HEK293 (cell line): ENCODE results near the gene PCP2.

Experiments used
- ZNF624 ChIP-seq: fragments of 450-650 bp; formaldehyde crosslinking; IDR thresholded peaks from 2 replicates; pipeline ENCODE4 v1.5.1; 2017; ENCODE audit warnings: missing biosample characterization, missing genetic modification characterization
- TF ChIP-seq, protein P1 (sequence below): fragments of 450-650 bp; formaldehyde crosslinking; IDR thresholded peaks from 2 replicates; pipeline ENCODE4 v1.5.1; 2016; ENCODE audit warnings: missing biosample characterization, missing genetic modification characterization

DNA sequence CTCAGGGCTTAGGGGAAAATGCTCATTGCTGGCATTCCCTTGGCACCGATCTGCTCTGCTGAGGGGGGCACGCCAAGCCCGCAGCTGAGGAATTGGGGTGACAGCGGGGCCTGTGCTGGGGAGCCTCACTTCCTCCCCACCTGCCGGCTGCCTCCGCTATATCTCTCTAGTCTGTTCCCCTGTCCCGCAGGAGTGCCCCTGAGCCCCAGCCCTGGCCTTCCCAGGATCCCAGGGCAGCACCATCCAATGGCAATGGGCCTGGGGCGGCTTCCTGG is 12.8 kb upstream of the PCP2 start:
- no peak for TF ChIP-seq ZNF624 (tag by site-specific recombination)
- TF ChIP-seq, protein P1, sequence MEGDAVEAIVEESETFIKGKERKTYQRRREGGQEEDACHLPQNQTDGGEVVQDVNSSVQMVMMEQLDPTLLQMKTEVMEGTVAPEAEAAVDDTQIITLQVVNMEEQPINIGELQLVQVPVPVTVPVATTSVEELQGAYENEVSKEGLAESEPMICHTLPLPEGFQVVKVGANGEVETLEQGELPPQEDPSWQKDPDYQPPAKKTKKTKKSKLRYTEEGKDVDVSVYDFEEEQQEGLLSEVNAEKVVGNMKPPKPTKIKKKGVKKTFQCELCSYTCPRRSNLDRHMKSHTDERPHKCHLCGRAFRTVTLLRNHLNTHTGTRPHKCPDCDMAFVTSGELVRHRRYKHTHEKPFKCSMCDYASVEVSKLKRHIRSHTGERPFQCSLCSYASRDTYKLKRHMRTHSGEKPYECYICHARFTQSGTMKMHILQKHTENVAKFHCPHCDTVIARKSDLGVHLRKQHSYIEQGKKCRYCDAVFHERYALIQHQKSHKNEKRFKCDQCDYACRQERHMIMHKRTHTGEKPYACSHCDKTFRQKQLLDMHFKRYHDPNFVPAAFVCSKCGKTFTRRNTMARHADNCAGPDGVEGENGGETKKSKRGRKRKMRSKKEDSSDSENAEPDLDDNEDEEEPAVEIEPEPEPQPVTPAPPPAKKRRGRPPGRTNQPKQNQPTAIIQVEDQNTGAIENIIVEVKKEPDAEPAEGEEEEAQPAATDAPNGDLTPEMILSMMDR (tag by site-specific recombination), result no peak
